Spinal cord (tissue), 10 donors: Measurements from ENCODE around the gene ZNF30. TPM values are rescaled to one million over a fixed set of nuclear protein-coding genes. Genes with fewer than 3 reads are reported as not detected.
"Not testable (repeated sequence)": the region's sequence is repeated elsewhere in the genome, so short reads cannot be mapped to it uniquely, and the experiment has no call there.

Experiments
- DNase-seq, 6 donors: peaks; one replicate each; pipeline versions ENCODE4 v3.0.0 to v3.0.0-alpha.2; 2013 to 2015; ENCODE audit warnings: low spot score in 6 of 6, low read depth in 4 of 6
- H3K27ac ChIP-seq: one replicate; pipeline ENCODE4 v1.5.1; 2013; ENCODE audit warnings: low read depth, low read length, control low read depth
- H3K27me3 ChIP-seq: one replicate; pipeline ENCODE4 v1.6.1; 2013; ENCODE audit warnings: low read length; ENCODE audit not compliant: control insufficient read depth, insufficient read depth
- H3K36me3 ChIP-seq: one replicate; pipeline ENCODE4 v1.6.1; 2013; ENCODE audit warnings: low read length; ENCODE audit not compliant: control insufficient read depth, insufficient read depth
- H3K4me1 ChIP-seq: one replicate; pipeline ENCODE4 v1.6.1; 2013; ENCODE audit warnings: low read length; ENCODE audit not compliant: control insufficient read depth, insufficient read depth
- H3K4me3 ChIP-seq: one replicate; pipeline ENCODE4 v1.5.1; 2013; ENCODE audit warnings: low read depth, low read length, control low read depth
- H3K9me3 ChIP-seq: one replicate; pipeline ENCODE4 v1.6.1; 2013; ENCODE audit warnings: low read length; ENCODE audit not compliant: control insufficient read depth, insufficient read depth
- WGBS: methylation state at CpG from one replicate; pipeline ENCODE4 v1.1.5; 2013; ENCODE audit warnings: missing lambda C conversion rate; ENCODE audit not compliant: insufficient coverage; 5-methylcytosine and 5-hydroxymethylcytosine counted together
- polyA plus RNA-seq, 2 donors: library from polyadenylated mRNA; unstranded; fragments of 120-200 nt; gene quantifications; one replicate each; pipeline ENCODE4 v1.2.1, GENCODE V29; 2013; ENCODE audit not compliant: insufficient read length in 2 of 2
- total RNA-seq, 2 donors: library from RNA; depleted of rRNA in 1 of 2; stranded (reverse); fragments of 120-200 nt in 1 of 2; fragments of >200 nt in 1 of 2; gene quantifications; one replicate each; pipeline versions ENCODE4 v1.2.3 to v1.2.4, GENCODE V29; 2013 to 2014
- donor health status: healthy.

The ZNF30 gene
- total and polyA plus RNA-seq, 4 donors: 7.5 to 11.7 (median 9.6) TPM

DNA sequence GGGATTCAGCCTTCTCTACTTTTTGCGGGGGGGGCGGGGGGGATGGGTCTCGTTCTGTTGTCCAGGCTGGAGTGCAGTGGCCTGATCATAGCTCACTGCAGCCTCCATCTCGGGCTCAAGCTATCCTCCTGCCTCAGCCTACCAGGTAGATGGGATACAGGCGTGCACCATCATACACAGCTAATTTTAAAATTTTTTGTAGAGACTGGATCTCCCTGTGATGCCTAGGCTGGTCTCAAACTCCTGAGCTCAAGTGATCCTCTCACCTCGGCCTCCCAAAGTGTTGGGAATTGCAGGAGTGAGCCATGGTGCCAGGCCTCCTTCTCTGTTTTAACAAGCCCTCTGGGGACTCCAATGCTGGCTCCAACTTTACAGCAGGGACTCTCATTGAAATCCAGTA, 37.9 kb downstream of the ZNF30 start:
- H3K27me3 ChIP-seq: no peaks in the 10 kb centered on the region
- H3K9me3 ChIP-seq: no peaks in the 10 kb centered on the region
- DNase-seq: no peak
- H3K36me3 ChIP-seq: peaks cover 20% of the 10 kb centered on the region
- peaks cover 29% of the 10 kb centered on the region for H3K4me1 ChIP-seq
- no peak overlapping the region for H3K4me3 ChIP-seq
- WGBS: 80% methylated on average over 2 of the region's 6 CpGs
- no peak overlapping the region for H3K27ac ChIP-seq

DNA sequence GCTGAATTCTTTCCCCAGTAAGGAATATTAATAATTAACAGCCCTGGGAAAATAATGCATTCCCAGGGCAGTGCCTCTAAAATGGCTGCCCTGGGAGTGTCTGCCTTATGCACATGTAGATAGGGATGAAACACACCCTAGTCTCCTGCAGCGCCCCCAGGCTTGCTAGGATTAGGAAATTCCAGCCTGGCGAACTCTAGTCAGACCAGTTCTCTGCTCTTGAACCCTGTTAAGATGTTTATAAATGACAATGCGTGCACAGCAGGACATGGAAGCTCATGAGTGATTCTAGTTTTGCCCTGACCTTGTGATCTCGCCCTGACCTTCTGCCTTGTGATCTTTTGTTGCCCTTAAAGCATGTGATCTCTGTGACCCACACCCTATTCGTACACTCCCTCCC, 38.8 kb downstream of the ZNF30 start:
- not testable (repeated sequence) for H3K27me3 ChIP-seq, H3K27ac ChIP-seq, H3K4me3 ChIP-seq, DNase-seq, H3K9me3 ChIP-seq
- 70% methylated on average over 5 of the region's 5 CpGs for WGBS
- Histone ChIP-seq H3K36me3 (peaks cover 12% of the 10 kb centered on the region), H3K4me1 (peaks cover 29% of the 10 kb centered on the region)

DNA sequence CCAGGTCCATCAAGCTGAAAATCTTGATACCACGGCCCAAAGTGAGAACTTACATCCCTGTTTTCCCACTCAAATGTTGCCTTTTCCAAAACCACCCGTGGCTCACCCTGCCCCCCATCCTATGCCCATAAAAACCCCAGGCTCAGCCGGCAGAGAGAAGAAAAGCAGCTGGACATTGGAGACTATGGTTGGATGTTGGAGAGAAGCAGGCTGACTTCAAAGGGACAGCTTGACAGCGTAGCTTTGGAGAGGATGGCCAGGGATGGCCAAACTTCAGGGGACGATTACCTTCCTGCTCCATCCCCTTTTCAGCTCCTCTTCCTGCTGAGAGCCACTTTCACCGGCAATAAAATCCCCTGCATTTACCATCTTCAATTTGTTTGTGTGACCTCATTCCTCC, 40.8 kb downstream of the ZNF30 start:
- no peak overlapping the region for H3K4me3 ChIP-seq
- H3K27me3 ChIP-seq: no peaks in the 10 kb centered on the region
- H3K36me3 ChIP-seq: no peaks in the 10 kb centered on the region
- no peak for DNase-seq
- no peaks in the 10 kb centered on the region for H3K9me3 ChIP-seq
- H3K4me1 ChIP-seq: peaks cover 17% of the 10 kb centered on the region
- 88% methylated on average over 3 of the region's 6 CpGs for WGBS
- H3K27ac ChIP-seq: no peak overlapping the region

DNA sequence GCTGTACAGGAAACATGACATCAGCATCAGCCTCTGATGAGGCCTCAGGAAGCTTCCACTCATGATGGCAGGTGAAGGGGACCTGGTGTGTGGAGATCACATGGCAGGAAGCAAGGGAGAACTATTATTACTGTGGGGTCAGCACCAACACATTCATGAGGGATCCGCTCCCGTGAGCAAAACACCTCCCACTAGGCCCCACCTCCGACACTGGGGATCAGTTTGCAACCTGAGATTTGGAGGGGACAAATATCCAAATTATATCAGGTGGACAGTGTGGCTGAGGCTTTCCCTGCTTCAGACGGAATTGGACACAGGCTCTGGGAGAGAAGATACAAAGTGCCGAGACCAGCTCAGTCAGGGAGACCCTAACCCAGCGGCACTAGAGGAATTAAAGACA, 43.0 kb downstream of the ZNF30 start:
- Histone ChIP-seq H3K36me3 (no peaks in the 10 kb centered on the region), H3K27ac (no peak overlapping the region), H3K4me1 (peaks cover 9% of the 10 kb centered on the region), H3K4me3 (no peak overlapping the region), H3K27me3 (no peaks in the 10 kb centered on the region), H3K9me3 (no peaks in the 10 kb centered on the region)
- WGBS: no CpG with 5 or more reads among the region's 6 CpGs
- no peak for DNase-seq

DNA sequence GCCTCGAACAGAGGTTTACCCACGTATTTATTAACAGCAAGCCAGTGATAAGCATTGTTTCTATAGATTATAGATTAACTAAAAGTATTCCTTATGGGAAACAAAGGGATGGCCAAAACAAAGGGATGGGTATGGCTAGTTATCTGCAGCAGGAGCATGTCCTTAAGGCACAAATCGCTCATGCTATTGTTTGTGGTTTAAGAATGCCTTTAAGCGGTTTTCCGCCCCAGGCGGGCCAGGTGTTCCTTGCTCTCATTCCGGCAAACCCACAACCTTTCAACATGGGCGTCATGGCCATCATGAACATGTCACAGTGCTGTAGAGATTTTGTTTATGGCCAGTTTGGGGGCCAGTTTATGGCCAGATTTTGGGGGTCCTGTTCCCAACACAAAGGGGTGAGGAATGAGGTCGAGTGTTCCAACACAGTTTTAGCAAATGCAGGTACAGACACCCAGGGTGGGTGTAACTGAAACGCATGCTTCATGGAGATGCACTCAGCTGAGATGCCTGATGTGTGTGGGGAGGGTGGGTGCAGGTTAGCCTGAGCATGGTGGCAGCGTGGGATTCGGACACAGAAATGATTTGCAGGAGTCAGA, 43.6 kb downstream of the ZNF30 start:
- H3K4me1 ChIP-seq, H3K27me3 ChIP-seq, H3K4me3 ChIP-seq, H3K9me3 ChIP-seq, H3K36me3 ChIP-seq, DNase-seq, H3K27ac ChIP-seq: not testable (repeated sequence)
- WGBS: 83% methylated on average over 6 of the region's 12 CpGs

DNA sequence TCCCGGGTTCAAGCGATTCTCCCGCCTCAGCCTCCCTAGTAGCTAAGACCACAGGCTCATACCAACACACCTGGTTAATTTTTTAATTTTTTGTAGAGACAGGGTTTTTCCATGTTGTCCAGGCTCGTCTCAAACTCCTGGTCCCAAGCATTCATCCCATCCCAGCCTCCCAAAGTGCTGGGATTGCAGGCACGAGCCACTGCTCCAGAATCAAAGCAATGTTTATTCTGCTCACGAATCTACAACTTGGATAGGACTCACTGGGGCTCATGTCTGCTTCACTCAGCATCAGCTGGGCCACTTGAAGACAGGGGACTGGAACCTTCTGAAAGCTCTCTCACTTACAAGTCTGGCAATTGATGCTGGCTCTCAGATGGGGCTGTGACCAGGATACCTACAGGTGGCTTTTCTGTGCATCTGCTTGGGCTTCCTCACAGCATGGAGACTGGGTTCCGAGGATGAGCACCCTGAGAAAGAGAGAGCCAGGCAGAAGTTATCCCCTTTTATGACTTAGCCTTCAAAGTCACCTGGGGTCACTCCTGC, 45.5 kb downstream of the ZNF30 start:
- 68% methylated on average over 4 of the region's 7 CpGs for WGBS

DNA sequence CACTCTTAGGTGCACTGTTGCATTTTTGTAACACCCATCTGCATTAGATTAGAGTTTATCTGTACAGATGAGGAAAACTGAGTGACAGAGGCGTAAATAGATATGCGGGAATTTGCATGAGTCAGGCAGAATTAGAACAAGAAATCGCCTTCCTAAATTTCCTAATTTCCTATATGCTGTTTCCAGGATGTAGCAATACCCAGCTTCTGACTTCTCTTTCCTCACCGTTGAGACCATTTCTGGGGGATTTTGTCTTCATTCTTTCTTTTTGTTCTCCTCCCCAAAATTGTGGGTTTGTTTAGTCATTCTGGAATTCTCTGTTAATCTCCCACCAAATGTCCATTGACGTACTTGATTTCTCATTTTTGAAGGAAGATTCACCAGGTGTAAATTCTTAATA, 47.9 kb downstream of the ZNF30 start:
- H3K4me3 ChIP-seq: no peak overlapping the region
- no CpG with 5 or more reads among the region's 5 CpGs for WGBS
- H3K4me1 ChIP-seq: peaks cover 9% of the 10 kb centered on the region
- no peaks in the 10 kb centered on the region for H3K36me3 ChIP-seq
- no peaks in the 10 kb centered on the region for H3K9me3 ChIP-seq
- H3K27ac ChIP-seq: no peak overlapping the region
- no peak for DNase-seq
- H3K27me3 ChIP-seq: no peaks in the 10 kb centered on the region

More for the DNA sequence above, 45.5 kb downstream of the ZNF30 start:
- H3K27me3 ChIP-seq: no peaks in the 10 kb centered on the region
- DNase-seq: no peak
- H3K4me3 ChIP-seq: no peak overlapping the region
- no peak overlapping the region for H3K27ac ChIP-seq
- no peaks in the 10 kb centered on the region for H3K36me3 ChIP-seq
- peaks cover 9% of the 10 kb centered on the region for H3K4me1 ChIP-seq
- no peaks in the 10 kb centered on the region for H3K9me3 ChIP-seq

DNA sequence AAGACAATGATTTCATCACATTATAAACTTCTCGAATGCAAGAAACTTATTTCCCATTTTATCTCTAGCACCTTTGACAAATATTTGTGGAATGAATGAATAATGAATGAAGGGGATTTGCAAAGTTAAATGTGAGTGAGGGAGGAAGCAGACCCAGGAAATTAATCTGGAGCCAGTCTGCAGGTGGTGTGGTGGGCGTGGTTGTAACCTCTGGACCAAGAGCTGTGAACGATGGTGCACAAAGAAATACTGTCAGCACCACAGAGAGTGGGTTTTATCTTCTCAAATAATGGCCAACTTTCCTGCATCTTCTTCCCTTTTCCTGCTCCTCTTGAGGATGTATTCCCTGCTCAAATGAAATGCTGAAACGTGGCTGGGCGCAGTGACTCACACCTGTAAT, 48.4 kb downstream of the ZNF30 start:
- 47% methylated on average over 4 of the region's 5 CpGs for WGBS
- Histone ChIP-seq H3K27ac (no peak overlapping the region), H3K36me3 (no peaks in the 10 kb centered on the region), H3K4me3 (no peak overlapping the region), H3K4me1 (peaks cover 9% of the 10 kb centered on the region), H3K9me3 (no peaks in the 10 kb centered on the region), H3K27me3 (no peaks in the 10 kb centered on the region)
- no peak for DNase-seq

DNA sequence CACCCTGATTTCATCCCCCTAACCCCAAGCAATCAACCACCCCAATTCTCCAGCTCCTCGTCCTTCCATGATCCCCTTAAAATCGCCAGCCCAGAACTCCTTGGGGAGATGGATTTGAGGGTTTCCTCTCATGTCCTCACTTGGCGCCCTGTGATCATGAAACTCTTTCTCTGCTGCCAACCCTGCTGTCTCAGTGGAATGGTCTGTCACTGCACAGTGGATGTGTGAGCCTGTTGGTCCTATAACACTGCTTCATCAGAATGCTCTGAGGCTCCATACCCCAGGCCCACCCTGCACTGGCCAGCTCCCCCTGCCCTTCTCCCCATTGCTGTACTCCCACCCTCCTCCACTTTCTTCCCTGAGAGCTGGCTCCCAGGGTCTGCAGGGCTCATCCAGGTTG, 49.9 kb downstream of the ZNF30 start:
- Histone ChIP-seq H3K36me3 (no peaks in the 10 kb centered on the region), H3K27ac (no peak overlapping the region), H3K9me3 (no peaks in the 10 kb centered on the region), H3K27me3 (no peaks in the 10 kb centered on the region), H3K4me1 (peaks cover 9% of the 10 kb centered on the region), H3K4me3 (no peak overlapping the region)
- DNase-seq: no peak
- 100% methylated on average over 1 of the region's 3 CpGs for WGBS

DNA sequence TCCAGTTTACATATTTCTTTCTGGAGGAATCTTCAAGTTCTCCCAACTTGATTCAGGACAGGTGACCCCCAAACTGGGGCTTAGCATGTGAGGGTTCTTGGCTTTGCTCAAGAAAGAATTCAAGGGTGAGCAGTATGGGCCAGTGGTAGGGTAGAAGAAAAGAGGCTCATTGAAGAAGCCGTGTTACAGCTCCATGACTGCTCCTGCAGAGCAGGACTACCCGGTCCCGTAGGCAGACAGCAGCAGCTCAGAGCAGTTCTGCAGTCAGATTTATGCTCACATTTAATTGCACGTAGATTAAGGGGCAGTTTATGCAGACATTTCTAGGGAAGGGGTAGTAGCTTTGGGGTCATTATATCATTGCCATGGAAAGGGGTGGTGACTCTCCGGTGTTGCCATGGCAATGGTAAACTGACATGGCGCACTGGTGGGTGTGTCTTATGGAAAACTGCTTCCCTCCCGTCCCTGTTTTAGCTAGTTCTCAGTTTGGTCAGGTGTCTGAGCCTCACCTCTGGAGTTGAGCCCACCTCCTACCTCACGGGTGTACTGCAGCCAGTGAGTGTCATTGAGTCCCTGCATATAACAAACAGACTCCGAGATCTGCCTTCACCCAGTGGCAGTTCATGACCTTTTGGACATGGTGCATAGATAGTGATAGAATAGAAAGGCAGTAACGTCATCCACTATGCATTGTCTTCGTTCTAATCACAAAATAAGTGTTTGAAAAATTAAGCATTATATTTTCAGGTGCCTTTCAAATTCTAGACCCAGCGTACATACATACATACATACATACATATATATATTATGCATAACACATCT, 53.3 kb downstream of the ZNF30 start:
- WGBS: 92% methylated on average over 6 of the region's 12 CpGs
- no peaks in the 10 kb centered on the region for H3K27me3 ChIP-seq
- DNase-seq: no peak
- no peaks in the 10 kb centered on the region for H3K9me3 ChIP-seq
- no peaks in the 10 kb centered on the region for H3K36me3 ChIP-seq
- H3K4me1 ChIP-seq: no peaks in the 10 kb centered on the region
- no peak overlapping the region for H3K4me3 ChIP-seq
- no peak overlapping the region for H3K27ac ChIP-seq
